KMS-11 (cell line): ENCODE data around the gene PGLYRP2.

Source experiments
- H2AFZ ChIP-seq: fragments of 200-600 bp; sonication (generic); 2 replicates; pipeline ENCODE4 v1.6.1; 2016; ENCODE audit warnings: antibody characterized with exemption, mixed run types, low read depth
- H3K27ac ChIP-seq: fragments of 200-600 bp; sonication (generic); 2 replicates; pipeline ENCODE4 v1.6.1; 2016; ENCODE audit warnings: mild to moderate bottlenecking, mixed run types
- H3K27me3 ChIP-seq: fragments of 200-600 bp; sonication (generic); 2 replicates; pipeline ENCODE4 v1.6.1; 2017; ENCODE audit warnings: mild to moderate bottlenecking, low read depth, mixed run types, moderate library complexity; ENCODE audit not compliant: insufficient read depth
- H3K36me3 ChIP-seq: fragments of 200-600 bp; sonication (generic); 2 replicates; pipeline ENCODE4 v1.6.1; 2017; ENCODE audit warnings: mild to moderate bottlenecking, mixed run types; ENCODE audit not compliant: insufficient read depth
- H3K4me1 ChIP-seq: fragments of 200-600 bp; sonication (generic); 2 replicates; pipeline ENCODE4 v1.6.1; 2016; ENCODE audit warnings: mild to moderate bottlenecking, low read depth, mixed run types; ENCODE audit not compliant: poor library complexity, severe bottlenecking
- H3K4me2 ChIP-seq: fragments of 200-600 bp; sonication (generic); 2 replicates; pipeline ENCODE4 v1.7.0; 2016; ENCODE audit warnings: mild to moderate bottlenecking, mixed run types
- H3K4me3 ChIP-seq: fragments of 200-600 bp; sonication (generic); IDR thresholded peaks from 2 replicates; pipeline ENCODE4 v1.6.1; 2017; ENCODE audit warnings: low read depth, low read length, mixed read lengths; ENCODE audit not compliant: insufficient read depth
- H3K79me2 ChIP-seq: fragments of 200-600 bp; sonication (generic); 2 replicates; pipeline ENCODE4 v1.6.1; 2016; ENCODE audit warnings: low read depth, mixed run types; ENCODE audit not compliant: insufficient read depth
- H3K9ac ChIP-seq: fragments of 200-600 bp; sonication (generic); 2 replicates; pipeline ENCODE4 v1.6.1; 2016; ENCODE audit warnings: mild to moderate bottlenecking, mixed run types
- H4K20me1 ChIP-seq: fragments of 200-600 bp; sonication (generic); 2 replicates; pipeline ENCODE4 v1.6.1; 2016; ENCODE audit warnings: mild to moderate bottlenecking, mixed run types; ENCODE audit not compliant: insufficient read depth
- CTCF ChIP-seq: fragments of 200-600 bp; sonication (generic); conservative IDR thresholded peaks from 2 replicates; pipeline ENCODE4 v1.6.1; 2017; ENCODE audit warnings: low read depth, mild to moderate bottlenecking, antibody characterized with exemption, low read length, moderate library complexity, mixed read lengths

Gene PGLYRP2

GRCh38 chr19:15448778-15449619, 30.3 kb downstream of the PGLYRP2 start:
- Histone ChIP-seq H3K79me2 (no peaks in the 10 kb centered on the region), H3K4me1 (peaks cover 6% of the 10 kb centered on the region), H3K27me3 (no peaks in the 10 kb centered on the region), H3K4me2 (peak overlapping the region; percentile 45; the same call in 1 of the 2 replicates), H3K27ac (no peak overlapping the region), H4K20me1 (no peaks in the 10 kb centered on the region), H3K4me3 (no peak overlapping the region), H3K36me3 (no peaks in the 10 kb centered on the region), H3K9ac (no peak overlapping the region), H2AFZ (peak overlapping the region; percentile 67)
- no peak for TF ChIP-seq CTCF

- no peak for TF ChIP-seq CTCF
- Histone ChIP-seq H3K27me3 (no peaks in the 10 kb centered on the region), H4K20me1 (no peaks in the 10 kb centered on the region), H3K9ac (no peak overlapping the region), H3K4me3 (no peak overlapping the region), H3K79me2 (no peaks in the 10 kb centered on the region), H3K36me3 (no peaks in the 10 kb centered on the region), H3K27ac (no peak overlapping the region), H3K4me1 (peaks cover 6% of the 10 kb centered on the region), H3K4me2 (no peak overlapping the region), H2AFZ (no peak overlapping the region)
Observed at GRCh38 chr19:15448044-15448777, 31.1 kb downstream of the PGLYRP2 start.

GRCh38 chr19:15447057-15447456, 32.2 kb downstream of the PGLYRP2 start:
- Histone ChIP-seq H3K4me2 (no peak overlapping the region), H4K20me1 (no peaks in the 10 kb centered on the region), H3K27ac (no peak overlapping the region), H3K4me1 (peaks cover 6% of the 10 kb centered on the region), H3K4me3 (no peak overlapping the region), H3K36me3 (no peaks in the 10 kb centered on the region), H3K9ac (no peak overlapping the region), H2AFZ (no peak overlapping the region), H3K27me3 (no peaks in the 10 kb centered on the region), H3K79me2 (no peaks in the 10 kb centered on the region)
- no peak for TF ChIP-seq CTCF

GRCh38 chr19:15445807-15446376, 33.4 kb downstream of the PGLYRP2 start:
- no peaks in the 10 kb centered on the region for H3K36me3 ChIP-seq

More at GRCh38 chr19:15445807-15446376, 33.4 kb downstream of the PGLYRP2 start:
- Histone ChIP-seq H3K79me2 (no peaks in the 10 kb centered on the region), H3K27me3 (no peaks in the 10 kb centered on the region), H3K4me2 (no peak overlapping the region), H2AFZ (no peak overlapping the region), H3K4me3 (no peak overlapping the region), H4K20me1 (no peaks in the 10 kb centered on the region), H3K4me1 (peaks cover 12% of the 10 kb centered on the region), H3K27ac (no peak overlapping the region), H3K9ac (no peak overlapping the region)
- no peak for TF ChIP-seq CTCF
